Activated naive CD4-positive, alpha-beta T cell treated with anti-CD3 and anti-CD28 coated beads, Interleukin-2, amount 50 U/mL, for 24 hours (primary cell): ENCODE results near the gene RASSF8.

ENCODE experiments used
- H3K27ac Mint-ChIP-seq: one replicate; pipeline ENCODE4 v1.8.0; 2021; ENCODE audit warnings: mild to moderate bottlenecking, mixed read lengths
- H3K27me3 Mint-ChIP-seq: one replicate; pipeline ENCODE4 v1.8.0; 2021; ENCODE audit warnings: mixed read lengths
- H3K36me3 Mint-ChIP-seq: one replicate; pipeline ENCODE4 v1.8.0; 2021; ENCODE audit warnings: mixed read lengths
- H3K4me1 Mint-ChIP-seq: one replicate; pipeline ENCODE4 v1.8.0; 2021; ENCODE audit warnings: mixed read lengths
- H3K4me3 Mint-ChIP-seq: one replicate; pipeline ENCODE4 v1.8.0; 2021; ENCODE audit warnings: mild to moderate bottlenecking, mixed read lengths
- H3K9me3 Mint-ChIP-seq: one replicate; pipeline ENCODE4 v1.8.0; 2021; ENCODE audit warnings: mixed read lengths

RASSF8 gene

DNA sequence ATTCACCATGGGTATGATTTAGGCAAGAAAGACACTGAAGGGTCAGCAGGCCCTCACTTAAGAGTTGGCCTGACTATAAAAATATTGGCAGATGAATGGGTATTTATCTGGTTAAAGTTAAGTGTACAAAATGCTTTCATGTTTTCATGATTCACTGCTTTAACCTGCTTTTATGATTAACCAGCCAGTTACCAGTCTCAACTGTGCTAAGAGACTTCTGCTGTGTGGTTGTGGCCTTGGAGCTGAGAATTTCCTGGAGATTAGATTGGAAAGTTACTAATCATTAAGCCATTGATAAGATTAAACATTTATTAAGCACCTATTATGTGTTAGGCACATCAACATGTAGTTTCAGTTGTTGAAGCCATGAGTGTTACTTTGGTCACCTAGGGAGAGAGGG, 68.9 kb downstream of the RASSF8 start:
- H3K36me3 Mint-ChIP-seq, result no peaks in the 10 kb centered on the region
- no peak overlapping the region for H3K27ac Mint-ChIP-seq
- H3K4me1 Mint-ChIP-seq, result no peaks in the 10 kb centered on the region
- H3K27me3 Mint-ChIP-seq, result no peaks in the 10 kb centered on the region
- no peak overlapping the region for H3K4me3 Mint-ChIP-seq
- H3K9me3 Mint-ChIP-seq, result no peaks in the 10 kb centered on the region

GRCh38 chr12:26028953-26029735, 70.7 kb downstream of the RASSF8 start:
- H3K4me3 Mint-ChIP-seq, result no peak overlapping the region
- no peaks in the 10 kb centered on the region for H3K27me3 Mint-ChIP-seq
- no peaks in the 10 kb centered on the region for H3K4me1 Mint-ChIP-seq
- no peak overlapping the region for H3K27ac Mint-ChIP-seq
- no peaks in the 10 kb centered on the region for H3K36me3 Mint-ChIP-seq
- H3K9me3 Mint-ChIP-seq, result no peaks in the 10 kb centered on the region

DNA sequence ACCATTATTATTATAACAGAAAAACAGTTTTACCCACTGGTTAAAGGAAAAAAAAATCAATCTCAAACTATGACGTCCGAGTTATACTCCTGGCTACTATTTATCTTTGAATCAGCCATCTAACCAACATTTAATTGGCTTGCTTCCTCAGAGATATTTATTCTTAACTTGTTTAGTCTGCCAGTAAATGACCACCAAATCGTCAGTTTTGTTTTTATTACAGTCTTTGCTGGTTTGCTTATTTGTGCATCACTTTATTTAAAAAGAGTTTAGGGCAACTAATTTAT, 71.2 kb downstream of the RASSF8 start:
- H3K27ac Mint-ChIP-seq, result no peak overlapping the region
- H3K27me3 Mint-ChIP-seq, result no peaks in the 10 kb centered on the region
- H3K4me3 Mint-ChIP-seq, result no peak overlapping the region
- H3K4me1 Mint-ChIP-seq, result no peaks in the 10 kb centered on the region
- no peaks in the 10 kb centered on the region for H3K36me3 Mint-ChIP-seq
- no peaks in the 10 kb centered on the region for H3K9me3 Mint-ChIP-seq

DNA sequence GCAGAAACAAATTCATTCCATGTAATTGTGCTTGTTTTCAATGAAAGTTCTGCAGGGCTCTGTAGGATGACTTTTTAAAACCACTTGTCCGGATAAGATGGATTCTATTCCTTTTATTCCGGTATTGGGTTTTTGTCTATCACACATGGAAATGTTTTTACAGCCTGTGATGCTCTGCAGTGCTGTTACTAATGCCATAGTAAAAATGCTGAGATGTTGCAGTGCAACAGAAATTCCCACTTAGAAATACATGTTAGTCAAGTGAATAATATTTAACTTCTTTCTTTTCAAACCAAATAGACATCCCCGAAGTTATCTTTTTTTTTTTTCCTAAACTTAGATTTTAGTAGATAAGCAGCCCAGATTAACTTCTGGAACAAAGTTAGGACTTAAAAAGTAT, 71.9 kb downstream of the RASSF8 start:
- no peak overlapping the region for H3K4me3 Mint-ChIP-seq
- H3K9me3 Mint-ChIP-seq, result no peaks in the 10 kb centered on the region
- no peak overlapping the region for H3K27ac Mint-ChIP-seq
- no peaks in the 10 kb centered on the region for H3K36me3 Mint-ChIP-seq
- no peaks in the 10 kb centered on the region for H3K4me1 Mint-ChIP-seq
- H3K27me3 Mint-ChIP-seq, result no peaks in the 10 kb centered on the region

GRCh38 chr12:26031318-26031717, 72.8 kb downstream of the RASSF8 start:
- no peaks in the 10 kb centered on the region for H3K27me3 Mint-ChIP-seq
- no peaks in the 10 kb centered on the region for H3K9me3 Mint-ChIP-seq
- H3K36me3 Mint-ChIP-seq, result no peaks in the 10 kb centered on the region
- no peak overlapping the region for H3K27ac Mint-ChIP-seq
- H3K4me3 Mint-ChIP-seq, result no peak overlapping the region
- H3K4me1 Mint-ChIP-seq, result no peaks in the 10 kb centered on the region

GRCh38 chr12:26031827-26032226, 73.3 kb downstream of the RASSF8 start:
- Mint-ChIP-seq H3K4me1 (no peaks in the 10 kb centered on the region), H3K27ac (no peak overlapping the region), H3K9me3 (no peaks in the 10 kb centered on the region)

GRCh38 chr12:26032290-26032689, 73.8 kb downstream of the RASSF8 start:
- Mint-ChIP-seq H3K27ac (no peak overlapping the region), H3K27me3 (no peaks in the 10 kb centered on the region), H3K4me3 (no peak overlapping the region), H3K4me1 (no peaks in the 10 kb centered on the region), H3K36me3 (no peaks in the 10 kb centered on the region), H3K9me3 (no peaks in the 10 kb centered on the region)

More at GRCh38 chr12:26031827-26032226, 73.3 kb downstream of the RASSF8 start:
- no peaks in the 10 kb centered on the region for H3K36me3 Mint-ChIP-seq
- no peaks in the 10 kb centered on the region for H3K27me3 Mint-ChIP-seq
- H3K4me3 Mint-ChIP-seq, result no peak overlapping the region

GRCh38 chr12:26032719-26033241, 74.3 kb downstream of the RASSF8 start:
- no peak overlapping the region for H3K27ac Mint-ChIP-seq
- no peaks in the 10 kb centered on the region for H3K27me3 Mint-ChIP-seq
- no peaks in the 10 kb centered on the region for H3K36me3 Mint-ChIP-seq
- H3K4me1 Mint-ChIP-seq, result no peaks in the 10 kb centered on the region
- no peaks in the 10 kb centered on the region for H3K9me3 Mint-ChIP-seq
- H3K4me3 Mint-ChIP-seq, result no peak overlapping the region

DNA sequence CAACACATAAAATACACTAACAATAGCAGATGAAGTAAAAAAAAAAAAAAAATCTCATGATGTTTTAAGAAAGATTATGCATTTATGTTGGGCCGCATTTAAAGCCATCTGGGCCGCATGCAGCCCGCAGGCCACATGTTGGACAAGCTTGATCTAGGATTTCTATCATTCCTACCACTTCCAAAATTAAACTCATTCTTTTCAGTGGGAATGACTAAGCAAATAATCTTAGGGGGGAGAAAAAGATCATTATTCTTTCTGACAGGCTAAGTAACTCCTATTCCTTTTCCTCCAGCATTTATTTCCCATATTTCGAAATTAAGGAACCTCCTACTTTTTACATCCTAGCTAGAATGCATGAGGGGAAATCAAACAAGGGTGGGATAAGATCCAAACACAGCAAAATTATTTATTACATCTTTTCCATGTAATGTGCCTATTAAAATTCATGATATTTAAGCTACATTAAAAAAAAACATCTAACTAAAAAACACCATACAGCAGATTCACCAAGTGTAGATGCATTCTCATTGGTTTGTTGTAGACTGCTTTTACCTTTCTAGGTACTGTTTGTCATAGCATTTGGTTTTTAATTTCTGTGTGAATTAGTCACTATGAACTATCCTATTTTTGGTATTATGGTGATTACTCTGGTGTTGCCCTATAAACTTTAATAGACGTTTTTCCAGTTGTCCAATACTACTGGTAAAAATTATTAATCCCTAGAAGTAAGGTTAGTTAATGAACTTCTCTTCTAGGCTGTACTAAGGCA, 76.1 kb downstream of the RASSF8 start:
- Mint-ChIP-seq H3K27ac (no peak overlapping the region), H3K36me3 (no peaks in the 10 kb centered on the region), H3K9me3 (no peaks in the 10 kb centered on the region), H3K4me1 (no peaks in the 10 kb centered on the region), H3K4me3 (no peak overlapping the region), H3K27me3 (no peaks in the 10 kb centered on the region)

- Mint-ChIP-seq H3K9me3 (no peaks in the 10 kb centered on the region), H3K27me3 (no peaks in the 10 kb centered on the region), H3K4me1 (no peaks in the 10 kb centered on the region), H3K4me3 (no peak overlapping the region), H3K27ac (no peak overlapping the region), H3K36me3 (no peaks in the 10 kb centered on the region)
Measured at GRCh38 chr12:26036877-26037276, 78.4 kb downstream of the RASSF8 start.

GRCh38 chr12:26037615-26038220, 79.2 kb downstream of the RASSF8 start:
- no peak overlapping the region for H3K27ac Mint-ChIP-seq
- no peaks in the 10 kb centered on the region for H3K9me3 Mint-ChIP-seq
- H3K36me3 Mint-ChIP-seq, result no peaks in the 10 kb centered on the region
- no peaks in the 10 kb centered on the region for H3K4me1 Mint-ChIP-seq
- H3K27me3 Mint-ChIP-seq, result no peaks in the 10 kb centered on the region
- no peak overlapping the region for H3K4me3 Mint-ChIP-seq

DNA sequence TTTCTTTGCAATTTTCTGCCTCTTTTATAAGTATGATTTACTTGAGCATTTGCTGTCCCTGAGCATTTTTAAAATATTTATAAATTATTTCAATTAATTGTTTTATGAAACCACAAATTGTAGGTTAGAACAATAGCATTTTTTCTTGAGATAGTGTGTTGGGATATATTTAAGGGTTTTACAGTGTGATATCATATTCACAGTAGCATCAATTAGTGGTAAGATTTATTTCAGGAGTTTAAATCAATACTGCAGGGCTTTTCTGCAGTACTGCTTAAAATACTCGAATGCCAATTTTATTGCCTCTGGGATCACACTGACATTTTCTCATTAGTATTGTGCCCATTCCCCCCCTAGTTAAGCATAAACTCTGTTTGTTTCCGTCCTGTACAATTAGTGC, 84.2 kb downstream of the RASSF8 start:
- no peaks in the 10 kb centered on the region for H3K36me3 Mint-ChIP-seq
- H3K27ac Mint-ChIP-seq, result no peak overlapping the region
- no peaks in the 10 kb centered on the region for H3K4me1 Mint-ChIP-seq
- H3K4me3 Mint-ChIP-seq, result no peak overlapping the region
- H3K27me3 Mint-ChIP-seq, result peaks cover 2% of the 10 kb centered on the region
- H3K9me3 Mint-ChIP-seq, result no peaks in the 10 kb centered on the region

DNA sequence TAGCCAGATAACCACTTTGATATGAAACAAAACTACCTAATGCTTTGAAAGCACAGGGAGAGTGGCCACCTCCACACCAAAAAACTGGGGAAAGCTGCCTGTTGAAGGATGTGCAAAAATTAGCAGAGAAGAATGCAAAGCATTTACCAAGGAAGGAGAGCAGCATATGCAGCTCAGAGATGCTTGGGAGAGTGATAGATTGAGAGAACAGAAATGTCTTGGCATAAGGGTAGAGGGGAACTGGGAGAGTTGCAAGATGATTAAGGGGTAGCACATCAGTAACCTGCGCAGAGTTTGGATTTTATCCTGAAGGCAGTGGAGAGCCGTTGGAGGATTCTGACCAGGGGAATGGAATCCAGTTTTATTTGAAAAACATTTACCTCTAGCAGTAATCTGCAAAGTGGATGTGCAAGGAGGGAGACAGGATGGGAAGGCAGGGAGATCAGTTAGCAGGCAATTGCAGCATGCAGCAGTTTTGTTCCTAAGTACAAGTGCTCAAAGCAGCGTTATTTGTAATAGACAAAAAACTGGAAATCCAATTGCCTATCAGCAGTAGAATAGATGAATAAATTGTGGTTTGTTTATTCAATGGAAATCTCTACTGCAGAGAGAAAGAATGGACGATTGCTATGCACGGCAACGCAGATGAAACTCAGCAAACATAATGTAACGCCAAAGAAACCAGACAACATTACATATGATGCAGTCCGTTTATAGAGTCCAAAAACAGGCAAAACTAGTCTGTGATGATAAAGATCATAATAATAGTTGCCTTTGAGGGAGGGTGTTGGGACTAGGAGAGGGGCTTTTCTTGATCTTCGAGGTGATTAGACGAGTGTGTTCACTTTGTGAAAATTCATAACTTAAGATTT, 84.9 kb downstream of the RASSF8 start:
- Mint-ChIP-seq H3K36me3 (no peaks in the 10 kb centered on the region), H3K27me3 (peaks cover 3% of the 10 kb centered on the region), H3K4me1 (no peaks in the 10 kb centered on the region), H3K9me3 (no peaks in the 10 kb centered on the region), H3K4me3 (no peak overlapping the region), H3K27ac (no peak overlapping the region)

DNA sequence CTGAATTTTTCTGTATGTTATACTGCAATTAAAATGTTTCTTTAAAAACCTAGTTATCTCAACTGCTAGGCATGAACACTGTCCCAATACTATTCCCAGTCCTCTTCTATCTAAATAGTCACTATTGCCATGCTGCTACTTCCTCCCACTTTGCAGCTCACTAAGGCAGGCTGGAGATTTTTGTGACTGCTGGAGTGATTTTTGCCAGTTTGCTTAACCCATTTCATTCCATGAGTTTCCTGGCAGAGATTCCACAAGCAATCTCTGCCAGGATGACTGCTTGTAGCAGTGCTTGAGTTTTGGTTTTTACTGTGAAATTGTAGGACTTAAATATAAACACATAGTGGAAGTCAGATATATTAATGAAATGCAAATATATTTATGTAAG, 85.5 kb downstream of the RASSF8 start:
- H3K36me3 Mint-ChIP-seq, result no peaks in the 10 kb centered on the region
- H3K27me3 Mint-ChIP-seq, result peaks cover 3% of the 10 kb centered on the region
- H3K4me1 Mint-ChIP-seq, result no peaks in the 10 kb centered on the region
- H3K9me3 Mint-ChIP-seq, result no peaks in the 10 kb centered on the region
- no peak overlapping the region for H3K27ac Mint-ChIP-seq
- H3K4me3 Mint-ChIP-seq, result no peak overlapping the region

DNA sequence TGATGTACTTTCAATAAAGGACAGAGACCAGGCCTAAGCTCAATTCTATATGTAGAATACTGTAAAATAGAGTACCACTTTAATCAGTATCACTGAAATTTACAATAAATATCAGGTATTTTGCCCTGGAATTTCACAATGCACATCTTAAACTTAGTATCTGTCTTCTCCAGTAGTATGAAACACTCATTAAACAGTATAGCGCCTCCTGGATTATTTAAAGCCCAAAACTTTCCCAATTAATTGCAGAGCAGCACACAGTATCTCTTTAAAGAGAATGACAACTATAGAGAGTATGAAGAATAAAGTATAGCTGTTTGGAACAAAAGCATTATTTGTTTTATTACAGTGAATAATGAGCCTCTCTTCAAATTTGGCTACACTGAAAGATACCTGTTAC, 86.1 kb downstream of the RASSF8 start:
- H3K9me3 Mint-ChIP-seq, result no peaks in the 10 kb centered on the region

More for the DNA sequence above, 86.1 kb downstream of the RASSF8 start:
- no peak overlapping the region for H3K4me3 Mint-ChIP-seq
- H3K36me3 Mint-ChIP-seq, result no peaks in the 10 kb centered on the region
- H3K27me3 Mint-ChIP-seq, result peaks cover 3% of the 10 kb centered on the region
- H3K4me1 Mint-ChIP-seq, result no peaks in the 10 kb centered on the region
- no peak overlapping the region for H3K27ac Mint-ChIP-seq
